ENCODE results near the gene RERGL. TPM values are rescaled to one million over a fixed set of nuclear protein-coding genes. Genes with fewer than 3 reads are reported as not detected.

The RERGL gene
- polyA plus RNA-seq, 1 donor (not counting 4 experiments of a cell fraction or from before 2014, with no cell fraction given) = not detected

DNA sequence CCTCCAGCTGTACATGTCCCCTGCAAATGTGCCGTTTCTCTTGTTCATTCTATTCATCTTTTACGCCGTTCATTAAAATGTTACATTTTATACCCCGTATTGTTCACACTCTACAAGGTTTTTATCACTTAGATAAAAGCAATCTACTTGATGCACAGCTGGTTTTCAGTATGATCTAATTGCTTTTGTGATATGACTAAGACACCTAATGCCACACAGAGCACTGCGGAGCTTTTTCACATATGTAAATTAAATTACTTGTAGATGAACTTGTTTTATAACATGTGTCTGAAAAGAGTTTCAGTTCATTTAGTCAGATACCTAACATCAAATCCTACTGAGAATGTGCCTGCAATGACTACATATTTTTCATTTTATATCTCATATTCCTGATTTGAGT is 40.9 kb upstream of the RERGL start:
- Histone ChIP-seq H3K79me2 (ENCODE audit: control insufficient read depth, insufficient read depth, low read length) (no peaks in the 10 kb centered on the region), H3K4me3 (ENCODE audit: control insufficient read depth in 2 of 3, extremely low read depth in 1 of 3, insufficient read depth in 2 of 3, low read depth in 1 of 3, low read length in 3 of 3) (no peak overlapping the region), H3K4me1 (ENCODE audit: control insufficient read depth, extremely low read depth, insufficient read depth, low read length) (no peaks in the 10 kb centered on the region), H2AFZ (ENCODE audit: control insufficient read depth, low read length) (no peak overlapping the region), H3K9me3 (ENCODE audit: control insufficient read depth, low read depth, low read length) (no peaks in the 10 kb centered on the region), H4K20me1 (ENCODE audit: control insufficient read depth, extremely low read depth, insufficient read depth, low read length) (no peaks in the 10 kb centered on the region), H3K36me3 (ENCODE audit: control insufficient read depth in 2 of 2, extremely low read depth in 1 of 2, insufficient read depth in 2 of 2, low read length in 2 of 2) (no peaks in the 10 kb centered on the region), H3K27me3 (ENCODE audit: control insufficient read depth, extremely low read depth, insufficient read depth, low read length) (no peaks in the 10 kb centered on the region), H3K9ac (ENCODE audit: control insufficient read depth, extremely low read depth, insufficient read depth, low read length) (no peak overlapping the region), H3K4me2 (ENCODE audit: control insufficient read depth, extremely low read depth, insufficient read depth, low read depth, low read length) (no peak overlapping the region), H3K27ac (ENCODE audit: control insufficient read depth, insufficient read depth, low read length) (no peak overlapping the region), H3K9me1 (ENCODE audit: control insufficient read depth, extremely low read depth, insufficient read depth, low read length) (no peaks in the 10 kb centered on the region)
- no peak for FAIRE-seq
- dilution Hi-C loops (cut with MboI; ENCODE audit: extremely low pct_ligation_motif_present, low sequenced_read_pairs) = no loop called here
- DNase-seq (ENCODE audit: low read depth, low spot score) = no peak
- TF ChIP-seq EZH2 (IDR thresholded peaks at IDR 0.05; ENCODE audit: low read length) = no peak
- TF ChIP-seq, protein P1, sequence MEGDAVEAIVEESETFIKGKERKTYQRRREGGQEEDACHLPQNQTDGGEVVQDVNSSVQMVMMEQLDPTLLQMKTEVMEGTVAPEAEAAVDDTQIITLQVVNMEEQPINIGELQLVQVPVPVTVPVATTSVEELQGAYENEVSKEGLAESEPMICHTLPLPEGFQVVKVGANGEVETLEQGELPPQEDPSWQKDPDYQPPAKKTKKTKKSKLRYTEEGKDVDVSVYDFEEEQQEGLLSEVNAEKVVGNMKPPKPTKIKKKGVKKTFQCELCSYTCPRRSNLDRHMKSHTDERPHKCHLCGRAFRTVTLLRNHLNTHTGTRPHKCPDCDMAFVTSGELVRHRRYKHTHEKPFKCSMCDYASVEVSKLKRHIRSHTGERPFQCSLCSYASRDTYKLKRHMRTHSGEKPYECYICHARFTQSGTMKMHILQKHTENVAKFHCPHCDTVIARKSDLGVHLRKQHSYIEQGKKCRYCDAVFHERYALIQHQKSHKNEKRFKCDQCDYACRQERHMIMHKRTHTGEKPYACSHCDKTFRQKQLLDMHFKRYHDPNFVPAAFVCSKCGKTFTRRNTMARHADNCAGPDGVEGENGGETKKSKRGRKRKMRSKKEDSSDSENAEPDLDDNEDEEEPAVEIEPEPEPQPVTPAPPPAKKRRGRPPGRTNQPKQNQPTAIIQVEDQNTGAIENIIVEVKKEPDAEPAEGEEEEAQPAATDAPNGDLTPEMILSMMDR (optimal IDR thresholded peaks at IDR 0.05 in 1 of 3, IDR thresholded peaks at IDR 0.05 in 1 of 3, conservative IDR thresholded peaks at IDR 0.05 in 1 of 3; ENCODE audit: extremely low read depth in 1 of 3, insufficient read depth in 2 of 3, low read length in 3 of 3) = no peak

DNA sequence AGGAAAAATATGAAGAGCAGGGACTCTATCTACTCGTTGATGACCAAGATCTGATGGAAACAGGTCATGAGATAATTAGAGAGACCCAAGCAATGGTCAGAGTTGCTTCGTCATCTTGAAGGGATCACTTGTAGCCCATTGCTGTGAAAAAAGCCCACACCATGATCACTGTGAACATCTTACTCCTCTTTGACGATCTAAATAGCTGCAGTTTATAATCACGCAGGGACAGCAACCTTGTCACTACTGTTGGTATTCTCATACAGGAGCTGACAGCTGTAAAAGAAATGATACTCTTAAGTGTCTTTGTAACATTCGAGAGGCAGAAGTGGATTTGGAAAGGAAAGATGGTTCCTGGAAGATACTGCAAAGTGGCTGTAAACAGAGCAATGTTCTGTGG is 33.7 kb upstream of the RERGL start:
- Histone ChIP-seq H4K20me1 (ENCODE audit: control insufficient read depth, extremely low read depth, insufficient read depth, low read length) (no peaks in the 10 kb centered on the region), H3K9me1 (ENCODE audit: control insufficient read depth, extremely low read depth, insufficient read depth, low read length) (no peaks in the 10 kb centered on the region), H3K27ac (ENCODE audit: control insufficient read depth, insufficient read depth, low read length) (no peak overlapping the region), H3K4me1 (ENCODE audit: control insufficient read depth, extremely low read depth, insufficient read depth, low read length) (no peaks in the 10 kb centered on the region), H3K36me3 (ENCODE audit: control insufficient read depth in 2 of 2, extremely low read depth in 1 of 2, insufficient read depth in 2 of 2, low read length in 2 of 2) (no peaks in the 10 kb centered on the region), H2AFZ (ENCODE audit: control insufficient read depth, low read length) (no peak overlapping the region), H3K9ac (ENCODE audit: control insufficient read depth, extremely low read depth, insufficient read depth, low read length) (no peak overlapping the region), H3K79me2 (ENCODE audit: control insufficient read depth, insufficient read depth, low read length) (no peaks in the 10 kb centered on the region), H3K9me3 (ENCODE audit: control insufficient read depth, low read depth, low read length) (no peaks in the 10 kb centered on the region), H3K4me2 (ENCODE audit: control insufficient read depth, extremely low read depth, insufficient read depth, low read depth, low read length) (no peak overlapping the region), H3K4me3 (ENCODE audit: control insufficient read depth in 2 of 3, extremely low read depth in 1 of 3, insufficient read depth in 2 of 3, low read depth in 1 of 3, low read length in 3 of 3) (no peak overlapping the region), H3K27me3 (ENCODE audit: control insufficient read depth, extremely low read depth, insufficient read depth, low read length) (no peaks in the 10 kb centered on the region)
- FAIRE-seq (no peak), DNase-seq (ENCODE audit: low read depth, low spot score) (no peak)
- dilution Hi-C loops (cut with MboI; ENCODE audit: extremely low pct_ligation_motif_present, low sequenced_read_pairs) = no loop called here
- TF ChIP-seq EZH2 (IDR thresholded peaks at IDR 0.05; ENCODE audit: low read length) = no peak
- TF ChIP-seq, protein P1 (optimal IDR thresholded peaks at IDR 0.05 in 1 of 3, IDR thresholded peaks at IDR 0.05 in 1 of 3, conservative IDR thresholded peaks at IDR 0.05 in 1 of 3; ENCODE audit: extremely low read depth in 1 of 3, insufficient read depth in 2 of 3, low read length in 3 of 3) = no peak
